RWPE2 (cell line): Measurements from ENCODE around the gene DDX1.

Experiments used
- ATAC-seq: fragments of 200-7000 bp; cut with Tn5 transposase; 3 replicates; pipeline ENCODE4 v1.9.1; 2021; ENCODE audit warnings: low read depth
- DNase-seq: peaks from one replicate; pipeline ENCODE4 v3.0.0-alpha.2; 2020; ENCODE audit warnings: low spot score
- H3K27ac ChIP-seq: fragments of 450-650 bp; 2 replicates; pipeline ENCODE4 v1.5.1; 2017; ENCODE audit warnings: mild to moderate bottlenecking; ENCODE audit not compliant: poor library complexity, severe bottlenecking
- H3K27me3 ChIP-seq: fragments of 250-450 bp; sonication (Bioruptor Pico); 2 replicates; pipeline ENCODE4 v1.5.1; 2021; ENCODE audit warnings: mild to moderate bottlenecking, moderate library complexity; ENCODE audit not compliant: insufficient read depth, poor library complexity, severe bottlenecking
- H3K36me3 ChIP-seq: fragments of 250-450 bp; sonication (Bioruptor Pico); 2 replicates; pipeline ENCODE4 v1.5.1; 2020; ENCODE audit warnings: low read depth, mild to moderate bottlenecking, moderate library complexity
- H3K4me1 ChIP-seq: fragments of 250-450 bp; sonication (Bioruptor Pico); 2 replicates; pipeline ENCODE4 v1.5.1; 2021; ENCODE audit warnings: mild to moderate bottlenecking, moderate library complexity; ENCODE audit not compliant: insufficient read depth, poor library complexity, severe bottlenecking
- H3K4me3 ChIP-seq: fragments of 250-450 bp; sonication (Bioruptor Pico); 2 replicates; pipeline ENCODE4 v1.5.1; 2021; ENCODE audit warnings: mild to moderate bottlenecking, moderate library complexity; ENCODE audit not compliant: severe bottlenecking
- H3K9me3 ChIP-seq: fragments of 250-450 bp; sonication (Bioruptor Pico); 2 replicates; pipeline ENCODE4 v1.5.1; 2021; ENCODE audit warnings: mild to moderate bottlenecking, moderate library complexity; ENCODE audit not compliant: severe bottlenecking
- CTCF ChIP-seq: fragments of 450-650 bp; IDR thresholded peaks from one replicate; pipeline ENCODE4 v1.5.1; 2017; ENCODE audit warnings: mild to moderate bottlenecking, moderate library complexity; ENCODE audit not compliant: poor library complexity, severe bottlenecking

The DDX1 gene

GRCh38 chr2:15631883-15632282 is 40.2 kb downstream of the DDX1 start:
- Histone ChIP-seq H3K36me3 (peaks cover 85% of the 10 kb centered on the region), H3K9me3 (no peaks in the 10 kb centered on the region), H3K27ac (no peak overlapping the region), H3K4me3 (no peak overlapping the region), H3K4me1 (peaks cover 8% of the 10 kb centered on the region), H3K27me3 (no peaks in the 10 kb centered on the region)
- DNase-seq, result no peak
- no peak for ATAC-seq
- no peak for TF ChIP-seq CTCF

DNA sequence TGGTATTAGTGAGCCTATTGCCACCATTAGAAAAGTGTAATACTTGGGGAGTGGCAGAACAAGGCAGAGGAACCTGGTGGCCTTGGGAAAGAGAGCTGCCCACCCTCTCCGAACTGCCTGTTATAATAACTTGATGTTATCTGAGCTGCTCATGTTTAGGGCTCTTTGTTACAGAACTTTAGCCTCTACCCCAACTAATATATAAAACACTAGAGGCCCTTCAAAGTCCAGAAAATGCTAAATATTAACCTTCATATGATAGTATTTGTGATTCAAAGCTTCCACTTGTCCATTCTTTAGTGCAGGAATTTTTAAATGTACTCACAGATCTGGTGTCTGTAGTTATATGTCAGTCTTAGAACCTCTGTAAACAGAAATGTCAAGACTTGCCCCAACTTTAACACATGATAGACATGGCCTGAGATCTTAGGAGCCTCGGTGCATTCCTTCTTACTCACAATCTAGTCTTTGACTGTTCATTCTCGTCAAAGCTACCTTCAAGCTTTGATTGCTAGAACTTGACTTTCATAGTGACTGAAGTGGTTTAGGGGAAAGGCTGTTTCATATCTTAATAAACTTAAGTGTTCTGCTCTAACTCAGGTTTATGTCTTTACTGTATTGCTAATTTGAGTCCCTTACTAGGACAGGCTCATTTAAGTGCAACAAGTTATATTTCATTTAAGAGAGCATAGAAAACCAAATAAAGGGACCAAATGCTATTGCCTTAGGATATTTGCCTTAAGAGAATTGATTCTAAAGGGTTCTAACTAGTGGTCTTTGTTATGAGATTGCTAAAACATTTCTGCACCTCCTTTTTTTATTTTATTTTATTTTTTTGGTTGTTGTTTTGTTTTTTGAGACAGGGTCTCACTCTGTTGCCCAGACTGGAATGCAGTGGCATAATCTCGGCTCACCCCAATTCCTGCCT is 41.6 kb downstream of the DDX1 start:
- Histone ChIP-seq H3K4me3 (no peak overlapping the region), H3K4me1 (peaks cover 8% of the 10 kb centered on the region), H3K36me3 (peaks cover 71% of the 10 kb centered on the region), H3K9me3 (no peaks in the 10 kb centered on the region), H3K27ac (no peak overlapping the region), H3K27me3 (no peaks in the 10 kb centered on the region)
- TF ChIP-seq CTCF, result no peak
- no peak for DNase-seq
- no peak for ATAC-seq

DNA sequence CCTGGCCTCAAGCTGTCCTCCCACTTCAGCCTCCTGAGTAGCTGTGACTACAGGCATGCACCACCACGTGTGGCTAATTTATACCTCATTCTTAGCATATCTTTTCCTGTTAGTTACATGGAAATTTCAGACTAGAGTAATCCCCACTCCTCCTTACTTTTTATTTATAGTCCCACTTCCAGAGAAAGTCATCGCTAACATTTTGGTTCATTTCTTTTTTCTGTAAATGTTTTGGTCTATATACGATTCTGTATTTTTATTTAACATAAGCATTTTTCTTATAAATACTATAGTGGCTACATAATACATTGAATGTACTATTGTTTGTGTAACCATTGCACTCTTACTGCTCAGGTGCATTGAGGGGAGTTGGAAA is 42.3 kb downstream of the DDX1 start:
- Histone ChIP-seq H3K36me3 (peaks cover 64% of the 10 kb centered on the region), H3K27ac (no peak overlapping the region), H3K27me3 (no peaks in the 10 kb centered on the region), H3K4me3 (no peak overlapping the region), H3K4me1 (peaks cover 8% of the 10 kb centered on the region), H3K9me3 (no peaks in the 10 kb centered on the region)
- DNase-seq (no peak), ATAC-seq (no peak)
- TF ChIP-seq CTCF, result no peak

GRCh38 chr2:15634846-15635490 is 43.3 kb downstream of the DDX1 start:
- Histone ChIP-seq H3K4me1 (peaks cover 11% of the 10 kb centered on the region), H3K27me3 (no peaks in the 10 kb centered on the region), H3K9me3 (no peaks in the 10 kb centered on the region), H3K27ac (peak overlapping the region; percentile 29), H3K36me3 (peaks cover 54% of the 10 kb centered on the region), H3K4me3 (no peak overlapping the region)
- no peak for TF ChIP-seq CTCF
- no peak for DNase-seq
- 0 out of 3 replicates have a peak, but pooled peaks have one; percentile 10 for ATAC-seq
